GM12878 (cell line): ENCODE results near the gene CERK. TPM values are rescaled to one million over a fixed set of nuclear protein-coding genes. Genes with fewer than 3 reads are reported as not detected.

Experiments used
- ATAC-seq: fragments of 200-7000 bp; cut with Tn5 transposase; 3 replicates; pipeline ENCODE4 v1.9.1; 2020; ENCODE audit warnings: mild to moderate bottlenecking, moderate library complexity
- BruUV-seq: library from RNA; stranded (reverse); fragments of 400-500 nt; replicated peaks from 2 replicates; lab custom pipeline; 2021; lab: Mats Ljungman, UMichigan
- CTCF ChIA-PET: fragments of 300-600 bp; sonication (Branson Sonifier 250); formaldehyde crosslinking; extraction: SDS; loops from one replicate; lab custom pipeline; 2021; ENCODE audit warnings: inconsistent platforms; lab: Yijun Ruan, JAX
- POLR2A ChIA-PET: fragments of 350-600 bp; formaldehyde crosslinking; extraction: SDS; loops from one replicate; lab custom pipeline; 2021; ENCODE audit warnings: inconsistent platforms; lab: Charles Lee
- RAD21 ChIA-PET: fragments of 300-600 bp; sonication (Branson Sonifier 250); formaldehyde crosslinking; loops from one replicate; lab custom pipeline; 2023; ENCODE audit warnings: antibody characterized with exemption; ENCODE audit not compliant: unreplicated experiment; lab: Charles Lee
- SMC1A ChIA-PET: fragments of 300-600 bp; sonication (Branson Sonifier 250); formaldehyde crosslinking; loops from one replicate; lab custom pipeline; 2023; ENCODE audit not compliant: unreplicated experiment, uncharacterized antibody; lab: Charles Lee
- DNase-seq: peaks from one replicate; pipeline ENCODE4 v3.0.0-alpha.2; 2011; ENCODE audit warnings: low read depth, low spot score
- FAIRE-seq: peaks from 3 replicates; lab custom pipeline; 2011; peaks lifted over from hg19 to GRCh38; lab: Jason Lieb, UNC
- H2AFZ ChIP-seq: 2 replicates; pipeline ENCODE4 v1.6.0; 2011; ENCODE audit warnings: low read depth, low read length, control low read depth; ENCODE audit not compliant: control insufficient read depth
- H3K27ac ChIP-seq: 2 replicates; pipeline ENCODE4 v1.5.1; 2011; ENCODE audit warnings: control low read depth; ENCODE audit not compliant: control insufficient read depth, insufficient read depth
- H3K27me3 ChIP-seq, 2 experiments: replicated peaks in 1 of 2; 2 replicates each; pipeline versions ENCODE4 v1.6.0 to v1.6.1; 2011; ENCODE audit warnings: low read length in 1 of 2; ENCODE audit not compliant: control insufficient read depth in 2 of 2, insufficient read depth in 2 of 2
- H3K36me3 ChIP-seq, 2 experiments: 2 replicates each; pipeline ENCODE4 v1.5.1; 2011; ENCODE audit warnings: low read length in 1 of 2; ENCODE audit not compliant: control insufficient read depth in 2 of 2, insufficient read depth in 2 of 2
- H3K4me1 ChIP-seq: 2 replicates; pipeline ENCODE4 v1.6.1; 2011; ENCODE audit warnings: mild to moderate bottlenecking, low read length, moderate library complexity, mixed read lengths; ENCODE audit not compliant: control insufficient read depth, insufficient read depth
- H3K4me2 ChIP-seq: 2 replicates; pipeline ENCODE4 v1.6.0; 2011; ENCODE audit warnings: control low read depth; ENCODE audit not compliant: control insufficient read depth, insufficient read depth
- H3K4me3 ChIP-seq: fragments of 200-600 bp; sonication (generic); 2 replicates; pipeline ENCODE4 v1.5.1; 2016
- H3K79me2 ChIP-seq: 2 replicates; pipeline ENCODE4 v1.6.0; 2011; ENCODE audit warnings: low read length; ENCODE audit not compliant: control insufficient read depth, insufficient read depth
- H3K9ac ChIP-seq: 2 replicates; pipeline ENCODE4 v1.8.0; 2011; ENCODE audit warnings: low read length, control low read depth, mixed read lengths; ENCODE audit not compliant: control insufficient read depth, insufficient read depth
- H3K9me3 ChIP-seq: replicated peaks from 3 replicates; pipeline ENCODE4 v1.5.1; 2011; ENCODE audit warnings: mild to moderate bottlenecking, low read length; ENCODE audit not compliant: control insufficient read depth, insufficient read depth
- H4K20me1 ChIP-seq: 2 replicates; pipeline ENCODE4 v1.6.0; 2011; ENCODE audit not compliant: control insufficient read depth, insufficient read depth
- CEBPB ChIP-seq, 2 experiments: fragments of 150-350 bp in 1 of 2; IDR thresholded peaks; 2 replicates each; pipeline ENCODE4 v1.6.1; 2012 to 2014; ENCODE audit warnings: low read depth in 2 of 2, low read length in 2 of 2, borderline replicate concordance in 1 of 2, inconsistent platforms in 1 of 2
- CHD1 ChIP-seq: IDR thresholded peaks from 2 replicates; pipeline ENCODE4 v1.6.1; 2012; ENCODE audit warnings: low read depth, low read length, improper control_type of control experiment
- CREB1 ChIP-seq: IDR thresholded peaks from 2 replicates; pipeline ENCODE4 v1.6.1; 2012; ENCODE audit warnings: low read depth, mild to moderate bottlenecking, inconsistent platforms
- CTCF ChIP-seq, 3 experiments: IDR thresholded peaks in 2 of 3; conservative IDR thresholded peaks in 1 of 3; 2 replicates each; pipeline ENCODE4 v1.5.1; 2011; ENCODE audit warnings: low read depth in 3 of 3, low read length in 3 of 3, mild to moderate bottlenecking in 3 of 3, control low read depth in 2 of 3, moderate library complexity in 2 of 3, inconsistent platforms in 1 of 3, mixed read lengths in 1 of 3; ENCODE audit not compliant: control insufficient read depth in 2 of 3, insufficient read depth in 1 of 3; ENCODE audit errors: extremely low read depth in 1 of 3
- IKZF1 ChIP-seq: fragments of 450-650 bp; conservative IDR thresholded peaks from 2 replicates; pipeline ENCODE4 v1.6.1; 2017; ENCODE audit warnings: antibody characterized with exemption, mild to moderate bottlenecking
- KAT2A ChIP-seq: conservative IDR thresholded peaks from 2 replicates; pipeline ENCODE4 v1.6.1; 2011; ENCODE audit warnings: low read depth, low read length; ENCODE audit not compliant: control insufficient read depth
- KLF5 ChIP-seq: fragments of 450-650 bp; IDR thresholded peaks from 2 replicates; pipeline ENCODE4 v1.6.1; 2014; ENCODE audit warnings: mild to moderate bottlenecking; ENCODE audit not compliant: partially characterized antibody
- LARP7 ChIP-seq: fragments of 450-650 bp; IDR thresholded peaks from 2 replicates; pipeline ENCODE4 v1.6.1; 2017; ENCODE audit warnings: mild to moderate bottlenecking
- NFYA ChIP-seq: IDR thresholded peaks from 2 replicates; pipeline ENCODE4 v1.6.1; 2011; ENCODE audit warnings: low read depth, mild to moderate bottlenecking, low read length, improper control_type of control experiment, borderline replicate concordance
- NR2F1 ChIP-seq: fragments of 450-650 bp; conservative IDR thresholded peaks from 2 replicates; pipeline ENCODE4 v1.6.1; 2017; ENCODE audit warnings: mild to moderate bottlenecking
- RAD51 ChIP-seq: fragments of 450-650 bp; IDR thresholded peaks from 2 replicates; pipeline ENCODE4 v1.6.1; 2016; ENCODE audit warnings: moderate library complexity, mild to moderate bottlenecking, inconsistent platforms
- YY1 ChIP-seq: IDR thresholded peaks from 2 replicates; pipeline ENCODE4 v1.6.1; 2011; ENCODE audit warnings: low read depth, mild to moderate bottlenecking, low read length
- ZNF207 ChIP-seq: fragments of 450-650 bp; IDR thresholded peaks from 2 replicates; pipeline ENCODE4 v1.6.1; 2014; ENCODE audit warnings: antibody characterized with exemption, mild to moderate bottlenecking, borderline replicate concordance
- ZNF217 ChIP-seq: fragments of 450-650 bp; IDR thresholded peaks from 2 replicates; pipeline ENCODE4 v1.6.1; 2017; ENCODE audit warnings: antibody characterized with exemption, mild to moderate bottlenecking
- WGBS: methylation state at CpG from one replicate; pipeline ENCODE4 v1.1.6; 2016; ENCODE audit warnings: low lambda C conversion rate; ENCODE audit not compliant: insufficient replicate concordance, insufficient coverage; ENCODE audit errors: missing lambda C conversion rate; 5-methylcytosine and 5-hydroxymethylcytosine counted together
- in situ Hi-C: fragments of 300-500 bp; cut with MboI; formaldehyde crosslinking; loops from 9 replicates; pipeline ENCODE4 v1.14.3; 2018; ENCODE audit warnings: mixed read lengths
- intact Hi-C: fragments of 100-400 bp; cut with micrococcal nuclease; formaldehyde crosslinking; loops from one replicate; pipeline ENCODE4 v1.14.2; 2022; ENCODE audit not compliant: unreplicated experiment
- polyA plus RNA-seq, 11 experiments: library from polyadenylated mRNA; depleted of rRNA in 4 of 11; unstranded in 6 of 11; stranded (reverse) in 5 of 11; fragments of >200 nt; fragmentation: Nextera tagmentation in 4 of 11; fragmentation: Illumina TruSeq in 1 of 11; extraction: Ambion mirVana in 4 of 11; extraction: Trizol in 1 of 11; gene quantifications; 1 replicate in 1 of 11; 2 replicates in 10 of 11; pipeline versions ENCODE4 v1.2.1 to v1.2.3, GENCODE V29; 2011 to 2016; ENCODE audit warnings: inconsistent platforms in 2 of 11, missing spikeins in 2 of 11, low read depth in 1 of 11
- total RNA-seq, 4 experiments: library from RNA; depleted of rRNA in 3 of 4; stranded (reverse); fragments of >200 nt in 3 of 4; fragmentation: Illumina TruSeq in 1 of 4; extraction: Trizol in 1 of 4; gene quantifications; 2 replicates each; pipeline versions ENCODE4 v1.2.1 to v1.2.3, GENCODE V29; 2013 to 2021
- TF ChIP-seq, protein P1 (sequence below): IDR thresholded peaks from 2 replicates; pipeline ENCODE4 v1.6.1; 2012; ENCODE audit warnings: low read length, inconsistent platforms
- TF ChIP-seq, protein P2 (sequence below): fragments of 450-650 bp; IDR thresholded peaks from 2 replicates; pipeline ENCODE4 v1.6.1; 2017; ENCODE audit warnings: low read depth, mild to moderate bottlenecking, moderate library complexity
- TF ChIP-seq, protein P3 (sequence below): fragments of 450-650 bp; IDR thresholded peaks from 2 replicates; pipeline ENCODE4 v1.6.1; 2014; ENCODE audit warnings: mild to moderate bottlenecking

Gene CERK
- total and polyA plus RNA-seq, 10 of the 15 experiments (the other 5 are each of a cell fraction or from before 2014, with no cell fraction given) = 4.0 to 41.1 (median 30.2) TPM

DNA sequence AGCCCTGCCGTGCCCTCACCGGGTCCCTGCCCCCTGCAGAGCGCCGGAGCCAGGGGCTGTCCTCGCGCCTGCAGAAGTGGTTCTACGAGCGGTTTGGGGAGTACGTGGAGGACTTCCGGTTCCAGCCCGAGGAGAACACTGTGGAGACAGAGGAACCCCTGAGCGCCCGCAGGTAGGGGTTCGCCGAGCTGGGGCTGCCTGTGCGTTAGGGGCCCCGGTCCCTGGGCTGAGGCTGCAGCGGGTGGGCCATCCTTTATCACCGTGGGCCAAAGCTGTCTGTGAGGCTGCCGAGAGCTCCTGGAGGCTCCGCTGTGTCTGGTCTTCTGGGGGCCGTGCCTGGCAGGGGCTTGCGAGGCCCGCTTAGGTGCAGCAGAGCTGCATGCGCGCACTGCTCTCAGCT lies 75.1 kb downstream of the CERK start:
- Histone ChIP-seq H4K20me1 (no peaks in the 10 kb centered on the region), H3K9me3 (no peaks in the 10 kb centered on the region), H3K4me1 (no peaks in the 10 kb centered on the region), H3K79me2 (no peaks in the 10 kb centered on the region), H3K4me2 (no peak overlapping the region), H3K27ac (no peak overlapping the region), H3K9ac (no peak overlapping the region), H3K27me3 (no peaks in the 10 kb centered on the region), H3K4me3 (no peak overlapping the region), H3K36me3 (peaks cover 0 to 28% of the 10 kb centered on the region in 2 experiments; a peak in 3 of 4 replicates), H2AFZ (no peak overlapping the region)
- ChIA-PET POLR2A (no interaction called here), RAD21 (no interaction called here), SMC1A (no interaction called here), CTCF (no interaction called here)
- no peak for ATAC-seq
- no peak for TF ChIP-seq IKZF1
- TF ChIP-seq, protein P1, sequence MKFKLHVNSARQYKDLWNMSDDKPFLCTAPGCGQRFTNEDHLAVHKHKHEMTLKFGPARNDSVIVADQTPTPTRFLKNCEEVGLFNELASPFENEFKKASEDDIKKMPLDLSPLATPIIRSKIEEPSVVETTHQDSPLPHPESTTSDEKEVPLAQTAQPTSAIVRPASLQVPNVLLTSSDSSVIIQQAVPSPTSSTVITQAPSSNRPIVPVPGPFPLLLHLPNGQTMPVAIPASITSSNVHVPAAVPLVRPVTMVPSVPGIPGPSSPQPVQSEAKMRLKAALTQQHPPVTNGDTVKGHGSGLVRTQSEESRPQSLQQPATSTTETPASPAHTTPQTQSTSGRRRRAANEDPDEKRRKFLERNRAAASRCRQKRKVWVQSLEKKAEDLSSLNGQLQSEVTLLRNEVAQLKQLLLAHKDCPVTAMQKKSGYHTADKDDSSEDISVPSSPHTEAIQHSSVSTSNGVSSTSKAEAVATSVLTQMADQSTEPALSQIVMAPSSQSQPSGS = no peak
- TF ChIP-seq CTCF (IDR thresholded peaks at IDR 0.05 in 2 of 3, conservative IDR thresholded peaks at IDR 0.05 in 1 of 3; ENCODE audit: control insufficient read depth in 2 of 3, extremely low read depth in 1 of 3, insufficient read depth in 1 of 3, low read depth in 3 of 3, low read length in 3 of 3) = no peak
- TF ChIP-seq NR2F1 = no peak
- TF ChIP-seq YY1 = no peak
- TF ChIP-seq ZNF207 = no peak
- no peak for TF ChIP-seq LARP7
- no peak for TF ChIP-seq KLF5
- TF ChIP-seq, protein P2, sequence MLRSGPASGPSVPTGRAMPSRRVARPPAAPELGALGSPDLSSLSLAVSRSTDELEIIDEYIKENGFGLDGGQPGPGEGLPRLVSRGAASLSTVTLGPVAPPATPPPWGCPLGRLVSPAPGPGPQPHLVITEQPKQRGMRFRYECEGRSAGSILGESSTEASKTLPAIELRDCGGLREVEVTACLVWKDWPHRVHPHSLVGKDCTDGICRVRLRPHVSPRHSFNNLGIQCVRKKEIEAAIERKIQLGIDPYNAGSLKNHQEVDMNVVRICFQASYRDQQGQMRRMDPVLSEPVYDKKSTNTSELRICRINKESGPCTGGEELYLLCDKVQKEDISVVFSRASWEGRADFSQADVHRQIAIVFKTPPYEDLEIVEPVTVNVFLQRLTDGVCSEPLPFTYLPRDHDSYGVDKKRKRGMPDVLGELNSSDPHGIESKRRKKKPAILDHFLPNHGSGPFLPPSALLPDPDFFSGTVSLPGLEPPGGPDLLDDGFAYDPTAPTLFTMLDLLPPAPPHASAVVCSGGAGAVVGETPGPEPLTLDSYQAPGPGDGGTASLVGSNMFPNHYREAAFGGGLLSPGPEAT = no peak
- TF ChIP-seq ZNF217 = no peak
- TF ChIP-seq CHD1 = no peak
- no peak for TF ChIP-seq NFYA
- TF ChIP-seq, protein P3, sequence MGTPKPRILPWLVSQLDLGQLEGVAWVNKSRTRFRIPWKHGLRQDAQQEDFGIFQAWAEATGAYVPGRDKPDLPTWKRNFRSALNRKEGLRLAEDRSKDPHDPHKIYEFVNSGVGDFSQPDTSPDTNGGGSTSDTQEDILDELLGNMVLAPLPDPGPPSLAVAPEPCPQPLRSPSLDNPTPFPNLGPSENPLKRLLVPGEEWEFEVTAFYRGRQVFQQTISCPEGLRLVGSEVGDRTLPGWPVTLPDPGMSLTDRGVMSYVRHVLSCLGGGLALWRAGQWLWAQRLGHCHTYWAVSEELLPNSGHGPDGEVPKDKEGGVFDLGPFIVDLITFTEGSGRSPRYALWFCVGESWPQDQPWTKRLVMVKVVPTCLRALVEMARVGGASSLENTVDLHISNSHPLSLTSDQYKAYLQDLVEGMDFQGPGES = no peak
- no peak for TF ChIP-seq KAT2A
- no peak for TF ChIP-seq RAD51
- TF ChIP-seq CREB1 = no peak
- TF ChIP-seq CEBPB (IDR thresholded peaks at IDR 0.05; ENCODE audit: borderline replicate concordance in 1 of 2, low read depth in 2 of 2, low read length in 2 of 2) = no peak
- intact Hi-C loops (no loop called here), in situ Hi-C loops (no loop called here)
- FAIRE-seq = no peak
- 89% methylated on average over 26 of the region's 26 CpGs for WGBS
- no peak for DNase-seq
- no TSS peak for BruUV-seq
